HepG2 (cell line): ENCODE measurements around the gene THBS1. TPM values are rescaled to one million over a fixed set of nuclear protein-coding genes. Genes with fewer than 3 reads are reported as not detected.
A peak's percentile ranks its signal among the peaks of the same experiment; 100 is the strongest.

ENCODE experiments used
- ATAC-seq: fragments of 200-7000 bp; cut with Tn5 transposase; 3 replicates; pipeline ENCODE4 v1.9.1; 2020; ENCODE audit warnings: mild to moderate bottlenecking, moderate library complexity
- BruUV-seq: library from RNA; stranded (reverse); fragments of 400-500 nt; replicated peaks from 2 replicates; lab custom pipeline; 2021; lab: Mats Ljungman, UMichigan
- CTCF ChIA-PET: fragments of 300-600 bp; formaldehyde crosslinking; extraction: SDS; loops from one replicate; lab custom pipeline; 2021; ENCODE audit warnings: low total read pairs, inconsistent platforms, low intra/inter-chr PET ratio; lab: Yijun Ruan, JAX
- POLR2A ChIA-PET: fragments of 350-600 bp; sonication (Branson Sonifier 250); formaldehyde crosslinking; loops from one replicate; lab custom pipeline; 2020; ENCODE audit warnings: antibody characterized with exemption, inconsistent platforms; lab: Yijun Ruan, JAX
- DNase-seq: peaks from one replicate; pipeline ENCODE4 v3.0.0-alpha.2; 2015; ENCODE audit warnings: low spot score
- FAIRE-seq: peaks from 3 replicates; lab custom pipeline; 2011; peaks lifted over from hg19 to GRCh38; lab: Jason Lieb, UNC
- H2AFZ ChIP-seq: one replicate; pipeline ENCODE4 v1.6.1; 2011; ENCODE audit warnings: low read length, inconsistent platforms
- H3K27ac ChIP-seq: fragments of 300-600 bp; 3 replicates; pipeline ENCODE4 v1.8.0; 2011; ENCODE audit warnings: mixed run types, mild to moderate bottlenecking, mixed read lengths, low read length, inconsistent platforms; ENCODE audit not compliant: insufficient read depth; ENCODE audit errors: extremely low read length
- H3K27me3 ChIP-seq, 2 experiments: fragments of 200-600 bp in 1 of 2; 2 replicates in 1 of 2; 3 replicates in 1 of 2; pipeline versions ENCODE4 v1.6.0 to v1.8.0; 2011; ENCODE audit warnings: low read length in 2 of 2, mild to moderate bottlenecking in 2 of 2, moderate library complexity in 2 of 2, inconsistent platforms in 1 of 2; ENCODE audit not compliant: insufficient read depth in 2 of 2, control insufficient read depth in 1 of 2
- H3K36me3 ChIP-seq, 2 experiments: fragments of 200-600 bp in 1 of 2; replicated peaks in 1 of 2; 2 replicates in 1 of 2; 3 replicates in 1 of 2; pipeline versions ENCODE4 v1.5.1 to v1.8.0; 2011; ENCODE audit warnings: low read length in 2 of 2, inconsistent platforms in 1 of 2; ENCODE audit not compliant: insufficient read depth in 2 of 2, control insufficient read depth in 1 of 2
- H3K4me1 ChIP-seq: 2 replicates; pipeline ENCODE4 v1.5.1; 2012; ENCODE audit warnings: low read length, inconsistent platforms; ENCODE audit not compliant: insufficient read depth
- H3K4me2 ChIP-seq: 2 replicates; pipeline ENCODE4 v1.6.0; 2011; ENCODE audit warnings: low read depth, low read length, inconsistent platforms
- H3K4me3 ChIP-seq, 3 experiments: fragments of 200-600 bp in 1 of 3; sonication (generic), shearing (Covaris generic) in 1 of 3; replicated peaks in 1 of 3; 2 replicates each; pipeline ENCODE4 v1.5.1; 2011 to 2016; ENCODE audit warnings: low read length in 3 of 3, inconsistent platforms in 2 of 3, low read depth in 2 of 3, mild to moderate bottlenecking in 2 of 3, control low read depth in 1 of 3, mixed read lengths in 1 of 3; ENCODE audit not compliant: insufficient read depth in 1 of 3
- H3K79me2 ChIP-seq: one replicate; pipeline ENCODE4 v1.6.1; 2011; ENCODE audit warnings: low read length, inconsistent platforms; ENCODE audit not compliant: insufficient read depth
- H3K9ac ChIP-seq: 2 replicates; pipeline ENCODE4 v1.6.0; 2011; ENCODE audit warnings: mild to moderate bottlenecking, low read depth, low read length, inconsistent platforms; ENCODE audit not compliant: insufficient read depth
- H3K9me3 ChIP-seq: 2 replicates; pipeline ENCODE4 v1.5.1; 2012; ENCODE audit warnings: mild to moderate bottlenecking, low read length
- H4K20me1 ChIP-seq: 2 replicates; pipeline ENCODE4 v1.6.0; 2011; ENCODE audit warnings: inconsistent platforms, mild to moderate bottlenecking, low read length, moderate library complexity; ENCODE audit not compliant: insufficient read depth
- BHLHE40 ChIP-seq: IDR thresholded peaks from 2 replicates; pipeline ENCODE4 v1.6.1; 2011; ENCODE audit warnings: low read length, improper control_type of control experiment
- DMTF1 ChIP-seq: sonication (generic); formaldehyde crosslinking; IDR thresholded peaks from 2 replicates; pipeline ENCODE4 v1.4.0; 2020; ENCODE audit warnings: mild to moderate bottlenecking, missing genetic modification reagents
- EED ChIP-seq: sonication (generic); formaldehyde crosslinking; IDR thresholded peaks from 2 replicates; pipeline ENCODE4 v1.5.0; 2020; ENCODE audit warnings: mild to moderate bottlenecking, missing genetic modification reagents
- GLMP ChIP-seq: sonication (generic); formaldehyde crosslinking; IDR thresholded peaks from 2 replicates; pipeline ENCODE4 v1.9.0; 2021; ENCODE audit warnings: missing genetic modification reagents, mild to moderate bottlenecking, borderline replicate concordance
- HOXA5 ChIP-seq: sonication (generic); formaldehyde crosslinking; IDR thresholded peaks from 2 replicates; pipeline ENCODE4 v1.4.0; 2020; ENCODE audit warnings: missing genetic modification reagents
- IKZF1 ChIP-seq: fragments of 450-650 bp; IDR thresholded peaks from 2 replicates; pipeline ENCODE4 v1.7.1; 2016
- KLF15 ChIP-seq: sonication (generic); formaldehyde crosslinking; IDR thresholded peaks from 2 replicates; pipeline ENCODE4 v1.8.1; 2023; ENCODE audit warnings: borderline replicate concordance, mild to moderate bottlenecking, inconsistent platforms, missing genetic modification reagents, mixed read lengths
- MYPOP ChIP-seq: sonication (generic); formaldehyde crosslinking; IDR thresholded peaks from 2 replicates; pipeline ENCODE4 v1.8.1; 2023; ENCODE audit warnings: mild to moderate bottlenecking, moderate library complexity, missing genetic modification reagents
- NCOA1 ChIP-seq: sonication (generic); formaldehyde crosslinking; IDR thresholded peaks from 2 replicates; pipeline ENCODE4 v1.9.0; 2021; ENCODE audit warnings: missing genetic modification reagents
- PREB ChIP-seq: sonication (generic); formaldehyde crosslinking; IDR thresholded peaks from 2 replicates; pipeline ENCODE4 v1.4.0; 2020; ENCODE audit warnings: missing genetic modification reagents
- RFX3 ChIP-seq: IDR thresholded peaks from 2 replicates; pipeline ENCODE4 v1.6.1; 2016; ENCODE audit warnings: missing biosample characterization, missing genetic modification reagents
- YEATS2 ChIP-seq: sonication (generic); formaldehyde crosslinking; IDR thresholded peaks from 2 replicates; pipeline ENCODE4 v1.4.0; 2020; ENCODE audit warnings: missing genetic modification reagents, borderline replicate concordance
- ZBTB37 ChIP-seq: sonication (generic); formaldehyde crosslinking; IDR thresholded peaks from 2 replicates; pipeline ENCODE4 v1.4.0; 2020; ENCODE audit warnings: mild to moderate bottlenecking, missing genetic modification reagents
- ZNF30 ChIP-seq: sonication (generic); formaldehyde crosslinking; IDR thresholded peaks from 2 replicates; pipeline ENCODE4 v1.5.0; 2020; ENCODE audit warnings: mild to moderate bottlenecking, missing genetic modification reagents
- ZNF367 ChIP-seq: sonication (generic); formaldehyde crosslinking; IDR thresholded peaks from 2 replicates; pipeline ENCODE4 v1.4.0; 2020; ENCODE audit warnings: missing genetic modification reagents, borderline replicate concordance
- ZNF530 ChIP-seq: sonication (generic); formaldehyde crosslinking; IDR thresholded peaks from 2 replicates; pipeline ENCODE4 v1.5.0; 2020; ENCODE audit warnings: low read depth, mild to moderate bottlenecking, missing genetic modification reagents
- ZNF577 ChIP-seq: sonication (generic); formaldehyde crosslinking; IDR thresholded peaks from 2 replicates; pipeline ENCODE4 v1.4.0; 2020; ENCODE audit warnings: mild to moderate bottlenecking, low read depth, missing genetic modification reagents, borderline replicate concordance
- in situ Hi-C: cut with HindIII; loops from 2 replicates; pipeline ENCODE4 v1.10.0; 2017; ENCODE audit warnings: low pct_unique_long_range_greater_than_20kb; ENCODE audit not compliant: extremely low pct_ligation_motif_present
- intact Hi-C: fragments of 100-400 bp; cut with micrococcal nuclease; formaldehyde crosslinking; loops from one replicate; pipeline ENCODE4 v1.10.0; 2022; ENCODE audit not compliant: unreplicated experiment
- polyA plus RNA-seq, 8 experiments: library from polyadenylated mRNA; depleted of rRNA in 3 of 8; stranded (reverse) in 7 of 8; unstranded in 1 of 8; fragments of >200 nt; fragmentation: Illumina TruSeq in 4 of 8; extraction: Trizol in 4 of 8; gene quantifications; 2 replicates each; pipeline versions ENCODE4 v1.2.1 to v1.2.3, GENCODE V29; 2011 to 2016; ENCODE audit warnings: low read depth in 4 of 8, missing spikeins in 1 of 8, mixed read lengths in 1 of 8; ENCODE audit not compliant: insufficient read depth in 1 of 8
- total RNA-seq, 5 experiments: library from RNA; depleted of rRNA; stranded (reverse); fragments of >200 nt; fragmentation: Illumina TruSeq; extraction: Trizol; gene quantifications; 2 replicates each; pipeline ENCODE4 v1.2.3, GENCODE V29; 2016; ENCODE audit warnings: low read depth in 1 of 5

The THBS1 gene
- total and polyA plus RNA-seq, 2 of the 13 experiments (the other 11 are each of a cell fraction or from before 2014, with no cell fraction given), result 54.7 to 67.1 TPM

- ATAC-seq (no peak), FAIRE-seq (no peak), DNase-seq (no peak)
- no peaks in the 10 kb centered on the region for H3K36me3 ChIP-seq
- peak overlapping the region; percentile 63; the same call in 1 of the 2 replicates for H3K4me2 ChIP-seq
- CTCF ChIA-PET, result no interaction called here
- in situ Hi-C loops (no loop called here), intact Hi-C loops (no loop called here)
- H3K79me2 ChIP-seq, result no peaks in the 10 kb centered on the region
- no peaks in the 10 kb centered on the region for H3K9me3 ChIP-seq
- H4K20me1 ChIP-seq, result no peaks in the 10 kb centered on the region
- H3K27ac ChIP-seq, result no peak overlapping the region
- H3K27me3 ChIP-seq, result peaks cover 0 to 4% of the 10 kb centered on the region in 2 experiments; a peak in 1 of 5 replicates
- no peak overlapping the region for H2AFZ ChIP-seq
- POLR2A ChIA-PET, result no interaction called here
- H3K4me3 ChIP-seq, result no peak overlapping the region
- H3K4me1 ChIP-seq, result peaks cover 57% of the 10 kb centered on the region
- no TSS peak for BruUV-seq
- no peak overlapping the region for H3K9ac ChIP-seq
- TF ChIP-seq NCOA1 (CRISPR knock-in tag) (no peak), KLF15 (CRISPR knock-in tag) (no peak), ZBTB37 (CRISPR knock-in tag) (no peak), ZNF367 (CRISPR knock-in tag) (no peak), DMTF1 (CRISPR knock-in tag) (no peak), RFX3 (CRISPR knock-in tag) (no peak), MYPOP (no peak), ZNF577 (CRISPR knock-in tag) (no peak), HOXA5 (CRISPR knock-in tag) (no peak), EED (CRISPR knock-in tag) (no peak), PREB (no peak), ZNF30 (CRISPR knock-in tag) (no peak), YEATS2 (no peak), BHLHE40 (no peak), GLMP (no peak), ZNF530 (CRISPR knock-in tag) (no peak), IKZF1 (no peak)
Observed at GRCh38 chr15:39625856-39626255, 45.0 kb downstream of the THBS1 start.
